ENCODE measurements around the gene RPS17.

Gene RPS17

DNA sequence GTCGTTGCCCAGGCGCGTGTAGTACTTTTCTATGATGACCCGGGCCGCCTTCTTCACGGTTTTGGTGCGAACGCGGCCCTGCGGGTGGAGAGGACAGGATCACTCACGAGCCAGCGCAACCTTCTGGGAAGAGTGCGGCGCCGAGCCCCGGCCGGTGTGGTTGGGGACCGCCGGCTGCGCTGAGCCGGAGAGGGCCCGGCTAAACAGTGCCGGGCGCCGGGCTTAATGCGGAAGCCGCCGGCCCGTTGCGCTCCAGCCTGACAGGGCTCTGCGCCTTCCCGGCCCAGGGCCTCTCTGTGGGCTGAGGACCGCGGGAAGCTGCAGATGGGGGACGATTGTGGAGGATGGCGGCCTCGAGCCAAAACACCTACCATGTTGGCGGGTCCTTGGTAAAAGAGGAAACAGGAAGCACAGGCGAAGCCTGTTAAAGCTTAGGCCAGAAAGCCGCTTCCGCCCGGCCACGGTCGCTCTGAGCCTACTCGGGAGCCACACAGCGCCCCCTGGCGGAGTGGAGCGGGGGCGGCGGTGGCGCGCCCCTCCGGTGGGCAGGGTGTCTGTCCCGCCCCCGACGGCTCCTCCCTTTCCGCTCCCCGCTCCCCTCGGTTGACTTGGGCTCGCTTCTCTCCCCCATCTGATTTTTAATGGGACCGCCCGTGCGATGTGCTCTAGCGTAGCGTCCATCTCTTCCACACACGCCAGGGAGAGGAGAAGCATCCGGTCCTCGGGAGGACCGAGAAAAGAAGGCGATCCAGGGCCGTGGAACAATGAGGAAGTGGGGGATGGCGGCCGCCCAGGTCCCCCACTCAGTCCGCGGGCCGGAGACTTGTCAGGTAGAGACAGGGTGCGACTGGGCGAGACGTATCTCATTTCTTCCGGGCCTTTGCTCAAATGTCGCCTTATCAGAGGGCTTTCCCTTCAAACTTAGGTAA, at the start of gene RPS17:
RPS17 (minus strand) TSS at position 403 of the 929 bp plus-strand sequence; CDS start at position 374, 29 bp downstream.
- H3K9me3 ChIP-seq (ENCODE audit: control insufficient read depth, low read length): no peaks in the 10 kb centered on the region
- H3K9ac ChIP-seq (ENCODE audit: low read length): peak within 1 kb of the TSS; percentile 83
- peak within 1 kb of the TSS; percentile 86 for H3K4me3 ChIP-seq (ENCODE audit: low read length)
- peaks cover 11% of the 10 kb centered on the region for H3K4me1 ChIP-seq (ENCODE audit: control insufficient read depth, insufficient read depth, low read length)
- peaks cover 22% of the 10 kb centered on the region for H3K36me3 ChIP-seq (ENCODE audit: control insufficient read depth, insufficient read depth, low read length)
- peaks cover 4% of the 10 kb centered on the region for H3K27me3 ChIP-seq (ENCODE audit: control insufficient read depth, insufficient read depth, low read length)

DNA sequence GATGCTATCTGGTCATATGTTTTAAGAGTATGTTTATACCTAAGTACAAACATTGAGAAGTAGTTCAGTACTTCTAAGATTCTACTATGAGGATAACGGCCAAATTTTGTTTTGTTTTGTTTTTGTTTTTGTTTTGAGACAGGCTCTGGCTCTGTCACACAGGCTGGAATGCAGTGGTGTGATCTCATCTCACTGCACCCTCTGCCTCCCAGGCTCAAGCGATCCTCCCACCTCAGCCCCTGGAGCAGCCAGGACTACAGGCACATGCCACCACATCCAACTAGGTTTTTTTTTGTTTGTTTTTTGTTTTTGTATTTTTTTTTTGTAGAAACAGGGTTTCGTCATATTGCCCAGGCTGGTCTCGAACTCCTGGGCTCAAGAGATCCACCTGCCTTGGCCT, 47.5 kb upstream of the RPS17 start:
- no peaks in the 10 kb centered on the region for H3K4me1 ChIP-seq (ENCODE audit: control insufficient read depth, insufficient read depth, low read length)
- no peak overlapping the region for H3K4me3 ChIP-seq (ENCODE audit: low read length)
- H3K9me3 ChIP-seq (ENCODE audit: control insufficient read depth, low read length): no peaks in the 10 kb centered on the region
- H3K36me3 ChIP-seq (ENCODE audit: control insufficient read depth, insufficient read depth, low read length): no peaks in the 10 kb centered on the region
- H3K27me3 ChIP-seq (ENCODE audit: control insufficient read depth, insufficient read depth, low read length): no peaks in the 10 kb centered on the region
- no peak overlapping the region for H3K9ac ChIP-seq (ENCODE audit: low read length)

GRCh38 chr15:82585072-82585471, 44.8 kb upstream of the RPS17 start:
- no peak overlapping the region for H3K9ac ChIP-seq (ENCODE audit: low read length)
- no peaks in the 10 kb centered on the region for H3K36me3 ChIP-seq (ENCODE audit: control insufficient read depth, insufficient read depth, low read length)
- H3K4me1 ChIP-seq (ENCODE audit: control insufficient read depth, insufficient read depth, low read length): no peaks in the 10 kb centered on the region
- no peak overlapping the region for H3K4me3 ChIP-seq (ENCODE audit: low read length)
- H3K9me3 ChIP-seq (ENCODE audit: control insufficient read depth, low read length): no peaks in the 10 kb centered on the region
- no peaks in the 10 kb centered on the region for H3K27me3 ChIP-seq (ENCODE audit: control insufficient read depth, insufficient read depth, low read length)

DNA sequence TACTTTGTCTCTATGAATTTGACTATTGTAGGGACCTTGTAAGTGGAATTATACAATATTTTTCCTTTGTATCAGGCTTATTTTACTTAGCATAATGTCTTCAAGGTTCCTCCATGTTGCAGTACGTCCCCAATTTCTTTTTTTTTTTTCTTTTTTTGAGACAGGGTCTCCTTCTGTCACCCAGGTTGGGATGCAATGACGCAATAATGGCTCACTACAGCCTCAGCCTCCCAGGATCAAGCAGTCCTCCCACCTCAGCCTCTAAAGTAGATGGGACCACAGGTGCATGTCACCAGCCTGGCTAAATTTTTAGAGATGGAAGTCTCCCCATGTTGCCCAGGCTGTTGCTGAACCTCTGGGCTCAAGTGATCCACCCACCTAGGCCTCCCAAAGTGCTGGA, 40.5 kb upstream of the RPS17 start:
- Histone ChIP-seq H3K9ac (ENCODE audit: low read length) (no peak overlapping the region), H3K4me3 (ENCODE audit: low read length) (no peak overlapping the region)

DNA sequence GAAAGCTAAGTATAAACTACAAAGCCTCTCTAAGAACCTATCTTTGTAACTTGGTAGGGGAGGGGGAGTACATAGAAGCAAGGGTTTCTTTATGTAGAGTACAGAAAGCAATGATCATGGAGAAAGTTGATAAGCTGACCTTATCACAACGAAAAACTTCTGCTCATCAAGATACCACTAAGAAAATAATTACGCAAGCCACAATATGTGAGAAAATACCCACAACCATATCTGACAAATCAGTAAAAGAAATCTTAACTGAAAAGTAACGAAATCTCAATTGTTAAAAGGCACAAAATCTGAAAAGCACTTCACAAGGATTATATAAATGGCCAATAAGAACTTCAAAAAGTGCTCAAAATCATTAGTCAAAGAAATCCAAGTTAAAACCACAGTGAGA, 35.1 kb upstream of the RPS17 start:
- H3K9me3 ChIP-seq (ENCODE audit: control insufficient read depth, low read length): no peaks in the 10 kb centered on the region
- H3K9ac ChIP-seq (ENCODE audit: low read length): no peak overlapping the region
- H3K36me3 ChIP-seq (ENCODE audit: control insufficient read depth, insufficient read depth, low read length): no peaks in the 10 kb centered on the region
- no peaks in the 10 kb centered on the region for H3K4me1 ChIP-seq (ENCODE audit: control insufficient read depth, insufficient read depth, low read length)
- no peak overlapping the region for H3K4me3 ChIP-seq (ENCODE audit: low read length)
- peaks cover 16% of the 10 kb centered on the region for H3K27me3 ChIP-seq (ENCODE audit: control insufficient read depth, insufficient read depth, low read length)

More for the DNA sequence above, 40.5 kb upstream of the RPS17 start:
- Histone ChIP-seq H3K36me3 (ENCODE audit: control insufficient read depth, insufficient read depth, low read length) (no peaks in the 10 kb centered on the region), H3K27me3 (ENCODE audit: control insufficient read depth, insufficient read depth, low read length) (no peaks in the 10 kb centered on the region), H3K4me1 (ENCODE audit: control insufficient read depth, insufficient read depth, low read length) (no peaks in the 10 kb centered on the region), H3K9me3 (ENCODE audit: control insufficient read depth, low read length) (no peaks in the 10 kb centered on the region)

DNA sequence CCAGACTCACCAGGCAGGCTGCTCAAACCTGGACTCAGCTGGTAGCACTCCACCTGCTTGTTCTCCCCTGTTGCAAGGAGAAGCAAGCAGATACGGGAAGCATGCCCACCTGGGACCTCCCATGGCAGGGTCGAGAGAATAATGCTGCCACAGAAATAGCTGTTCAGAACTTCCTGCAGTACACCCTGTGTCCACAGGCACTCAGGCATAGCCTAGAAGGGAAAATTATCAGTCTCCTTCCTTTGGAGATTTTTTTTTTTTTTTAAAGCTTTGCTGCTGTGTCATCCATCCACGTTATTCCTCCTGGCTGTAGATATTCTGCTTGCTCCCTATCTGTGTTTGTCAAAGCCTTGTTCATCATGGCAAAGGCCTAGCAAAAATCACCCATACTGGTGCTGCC, 32.7 kb upstream of the RPS17 start:
- Histone ChIP-seq H3K9ac (ENCODE audit: low read length) (no peak overlapping the region), H3K4me3 (ENCODE audit: low read length) (no peak overlapping the region), H3K27me3 (ENCODE audit: control insufficient read depth, insufficient read depth, low read length) (peaks cover 16% of the 10 kb centered on the region), H3K4me1 (ENCODE audit: control insufficient read depth, insufficient read depth, low read length) (no peaks in the 10 kb centered on the region), H3K36me3 (ENCODE audit: control insufficient read depth, insufficient read depth, low read length) (no peaks in the 10 kb centered on the region), H3K9me3 (ENCODE audit: control insufficient read depth, low read length) (no peaks in the 10 kb centered on the region)

DNA sequence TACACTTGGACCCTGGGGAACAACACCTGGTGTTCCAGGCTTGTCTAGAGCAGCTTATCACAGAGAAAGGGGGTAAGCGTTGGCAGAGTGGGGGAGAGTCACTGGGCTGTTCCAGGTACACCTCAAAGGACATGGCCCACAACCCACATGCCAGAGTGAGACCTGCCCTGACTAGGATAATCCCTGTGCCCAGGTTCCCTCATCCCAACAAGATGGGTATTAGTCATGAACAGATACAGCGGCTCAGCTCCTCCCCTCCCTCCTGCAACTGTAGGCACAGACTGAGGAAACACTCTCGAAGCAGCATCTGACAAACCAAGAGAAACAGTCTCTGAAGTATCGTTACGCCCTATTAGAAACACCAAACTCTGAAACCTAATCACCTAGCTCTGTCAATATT, 32.1 kb upstream of the RPS17 start:
- H3K4me3 ChIP-seq (ENCODE audit: low read length): no peak overlapping the region
- H3K9me3 ChIP-seq (ENCODE audit: control insufficient read depth, low read length): no peaks in the 10 kb centered on the region
- H3K27me3 ChIP-seq (ENCODE audit: control insufficient read depth, insufficient read depth, low read length): peaks cover 16% of the 10 kb centered on the region
- H3K36me3 ChIP-seq (ENCODE audit: control insufficient read depth, insufficient read depth, low read length): no peaks in the 10 kb centered on the region
- H3K4me1 ChIP-seq (ENCODE audit: control insufficient read depth, insufficient read depth, low read length): no peaks in the 10 kb centered on the region
- H3K9ac ChIP-seq (ENCODE audit: low read length): no peak overlapping the region

DNA sequence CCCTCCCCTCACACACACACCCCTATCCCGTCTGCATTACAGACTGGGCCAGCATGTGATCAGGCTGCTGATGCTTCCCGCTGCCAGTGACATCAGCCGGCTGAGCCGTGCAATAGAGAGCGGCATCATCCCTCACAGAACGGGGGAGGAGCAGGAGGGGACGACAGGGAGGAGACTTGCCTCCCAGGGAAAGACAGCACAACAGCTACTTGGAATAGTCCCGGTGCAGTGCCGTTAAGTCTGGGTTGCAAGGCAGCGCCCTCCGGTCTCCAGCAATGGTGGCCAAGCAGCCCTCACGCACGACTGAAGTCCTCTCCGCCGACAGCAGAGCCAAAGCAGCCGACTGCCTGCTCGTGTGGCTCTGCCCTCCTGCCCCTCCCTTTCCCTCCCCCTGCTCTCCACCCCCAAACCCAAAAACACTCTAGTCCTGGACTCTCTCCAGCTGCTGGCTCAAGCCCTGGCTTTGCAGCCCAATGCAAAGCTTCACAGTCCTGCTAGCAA, 31.5 kb upstream of the RPS17 start:
- Histone ChIP-seq H3K9me3 (ENCODE audit: control insufficient read depth, low read length) (no peaks in the 10 kb centered on the region), H3K4me1 (ENCODE audit: control insufficient read depth, insufficient read depth, low read length) (no peaks in the 10 kb centered on the region), H3K9ac (ENCODE audit: low read length) (no peak overlapping the region), H3K4me3 (ENCODE audit: low read length) (no peak overlapping the region), H3K36me3 (ENCODE audit: control insufficient read depth, insufficient read depth, low read length) (no peaks in the 10 kb centered on the region), H3K27me3 (ENCODE audit: control insufficient read depth, insufficient read depth, low read length) (peaks cover 16% of the 10 kb centered on the region)

- no peak overlapping the region for H3K4me3 ChIP-seq (ENCODE audit: low read length)
Measured at GRCh38 chr15:82570721-82571508, 30.7 kb upstream of the RPS17 start.

GRCh38 chr15:82569834-82570233, 29.6 kb upstream of the RPS17 start:
- Histone ChIP-seq H3K4me3 (ENCODE audit: low read length) (no peak overlapping the region), H3K36me3 (ENCODE audit: control insufficient read depth, insufficient read depth, low read length) (no peaks in the 10 kb centered on the region), H3K9me3 (ENCODE audit: control insufficient read depth, low read length) (no peaks in the 10 kb centered on the region), H3K4me1 (ENCODE audit: control insufficient read depth, insufficient read depth, low read length) (no peaks in the 10 kb centered on the region), H3K27me3 (ENCODE audit: control insufficient read depth, insufficient read depth, low read length) (peaks cover 16% of the 10 kb centered on the region), H3K9ac (ENCODE audit: low read length) (no peak overlapping the region)

More at GRCh38 chr15:82570721-82571508, 30.7 kb upstream of the RPS17 start:
- Histone ChIP-seq H3K4me1 (ENCODE audit: control insufficient read depth, insufficient read depth, low read length) (no peaks in the 10 kb centered on the region), H3K36me3 (ENCODE audit: control insufficient read depth, insufficient read depth, low read length) (no peaks in the 10 kb centered on the region), H3K27me3 (ENCODE audit: control insufficient read depth, insufficient read depth, low read length) (peaks cover 16% of the 10 kb centered on the region), H3K9ac (ENCODE audit: low read length) (no peak overlapping the region), H3K9me3 (ENCODE audit: control insufficient read depth, low read length) (no peaks in the 10 kb centered on the region)

DNA sequence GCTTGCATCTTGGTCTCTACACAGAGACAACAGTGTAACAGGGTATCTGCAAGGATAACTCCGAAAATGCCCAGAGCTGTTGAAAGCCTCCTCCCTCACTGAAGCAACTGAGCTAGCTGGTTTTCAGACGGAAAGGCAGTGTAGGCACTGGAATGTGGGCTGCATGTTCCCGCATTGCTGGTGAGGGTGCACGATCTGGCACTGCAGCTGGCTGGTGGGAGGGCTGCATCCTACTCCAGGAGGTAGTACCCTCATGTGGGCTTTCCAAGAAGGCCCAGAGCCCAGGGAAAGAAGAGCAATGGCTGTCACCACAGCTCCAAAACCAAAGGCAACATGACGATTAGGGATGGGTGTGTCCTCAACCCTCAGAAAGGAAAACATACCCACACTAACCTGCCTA, 28.7 kb upstream of the RPS17 start:
- Histone ChIP-seq H3K9ac (ENCODE audit: low read length) (no peak overlapping the region), H3K4me3 (ENCODE audit: low read length) (no peak overlapping the region)

GRCh38 chr15:82567661-82568060, 27.4 kb upstream of the RPS17 start:
- peaks cover 11% of the 10 kb centered on the region for H3K27me3 ChIP-seq (ENCODE audit: control insufficient read depth, insufficient read depth, low read length)
- no peak overlapping the region for H3K9ac ChIP-seq (ENCODE audit: low read length)
- H3K36me3 ChIP-seq (ENCODE audit: control insufficient read depth, insufficient read depth, low read length): no peaks in the 10 kb centered on the region
- no peaks in the 10 kb centered on the region for H3K9me3 ChIP-seq (ENCODE audit: control insufficient read depth, low read length)
- H3K4me3 ChIP-seq (ENCODE audit: low read length): no peak overlapping the region
- H3K4me1 ChIP-seq (ENCODE audit: control insufficient read depth, insufficient read depth, low read length): no peaks in the 10 kb centered on the region

More for the DNA sequence above, 28.7 kb upstream of the RPS17 start:
- Histone ChIP-seq H3K27me3 (ENCODE audit: control insufficient read depth, insufficient read depth, low read length) (peaks cover 16% of the 10 kb centered on the region), H3K4me1 (ENCODE audit: control insufficient read depth, insufficient read depth, low read length) (no peaks in the 10 kb centered on the region), H3K36me3 (ENCODE audit: control insufficient read depth, insufficient read depth, low read length) (no peaks in the 10 kb centered on the region), H3K9me3 (ENCODE audit: control insufficient read depth, low read length) (no peaks in the 10 kb centered on the region)
